ENCODE measurements around the gene KIF26B.

DNA sequence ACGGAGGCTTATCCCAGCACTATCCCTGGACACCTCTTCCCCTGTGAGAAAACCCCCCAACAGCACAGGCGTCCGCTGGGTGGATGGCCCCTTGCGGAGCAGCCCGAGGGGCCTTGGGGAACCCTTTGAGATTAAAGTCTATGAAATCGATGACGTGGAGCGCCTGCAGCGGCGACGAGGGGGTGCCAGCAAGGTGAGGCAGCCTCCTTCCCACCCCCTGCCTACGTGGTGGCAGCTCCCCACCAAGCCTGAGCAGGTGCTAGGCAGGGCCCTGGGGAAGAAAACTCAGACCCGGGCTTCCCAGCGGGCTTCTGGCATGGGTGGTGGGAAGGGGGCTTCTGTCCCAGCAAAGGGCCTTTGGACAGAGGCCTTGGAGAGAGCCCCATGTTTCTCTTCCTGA lies 543.3 kb downstream of the KIF26B start:
- TF ChIP-seq, protein P1, sequence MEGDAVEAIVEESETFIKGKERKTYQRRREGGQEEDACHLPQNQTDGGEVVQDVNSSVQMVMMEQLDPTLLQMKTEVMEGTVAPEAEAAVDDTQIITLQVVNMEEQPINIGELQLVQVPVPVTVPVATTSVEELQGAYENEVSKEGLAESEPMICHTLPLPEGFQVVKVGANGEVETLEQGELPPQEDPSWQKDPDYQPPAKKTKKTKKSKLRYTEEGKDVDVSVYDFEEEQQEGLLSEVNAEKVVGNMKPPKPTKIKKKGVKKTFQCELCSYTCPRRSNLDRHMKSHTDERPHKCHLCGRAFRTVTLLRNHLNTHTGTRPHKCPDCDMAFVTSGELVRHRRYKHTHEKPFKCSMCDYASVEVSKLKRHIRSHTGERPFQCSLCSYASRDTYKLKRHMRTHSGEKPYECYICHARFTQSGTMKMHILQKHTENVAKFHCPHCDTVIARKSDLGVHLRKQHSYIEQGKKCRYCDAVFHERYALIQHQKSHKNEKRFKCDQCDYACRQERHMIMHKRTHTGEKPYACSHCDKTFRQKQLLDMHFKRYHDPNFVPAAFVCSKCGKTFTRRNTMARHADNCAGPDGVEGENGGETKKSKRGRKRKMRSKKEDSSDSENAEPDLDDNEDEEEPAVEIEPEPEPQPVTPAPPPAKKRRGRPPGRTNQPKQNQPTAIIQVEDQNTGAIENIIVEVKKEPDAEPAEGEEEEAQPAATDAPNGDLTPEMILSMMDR (IDR thresholded peaks at IDR 0.05; ENCODE audit: borderline replicate concordance, extremely low read depth, low read length, poor library complexity, severe bottlenecking), result no peak
- no peak for TF ChIP-seq EZH2 (IDR thresholded peaks at IDR 0.05; ENCODE audit: borderline replicate concordance, low read depth, low read length, severe bottlenecking)

Data from DND-41 (cell line).